ENCODE measurements around the gene C6orf120.
A peak's percentile ranks its signal among the peaks of the same experiment; 100 is the strongest.
"Not testable (repeated sequence)": the region's sequence is repeated elsewhere in the genome, so short reads cannot be mapped to it uniquely, and the experiment has no call there.

The C6orf120 gene

GRCh38 chr6:169684056-169684455 is 17.9 kb upstream of the C6orf120 start:
- no peak for DNase-seq (ENCODE audit: low read depth)

DNA sequence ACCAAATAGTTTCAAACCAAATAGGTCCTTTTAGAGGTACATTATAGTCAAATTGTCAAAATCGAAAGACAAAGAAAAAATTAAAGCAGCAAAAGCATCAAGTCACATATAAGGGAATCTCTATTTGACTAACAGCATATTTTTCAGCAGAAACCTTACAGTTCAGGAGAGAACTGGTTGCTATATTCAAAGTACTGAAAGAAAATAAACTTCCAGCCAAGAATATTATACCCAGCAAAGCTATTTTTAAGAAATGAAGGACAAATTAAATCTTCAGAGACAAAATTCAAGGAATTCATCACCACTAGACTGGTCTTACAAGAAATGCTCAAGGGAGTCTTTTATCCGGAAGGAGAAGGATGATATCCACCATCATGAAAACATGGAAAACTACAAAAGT is 16.1 kb upstream of the C6orf120 start:
- no peak for DNase-seq (ENCODE audit: low read depth)

DNA sequence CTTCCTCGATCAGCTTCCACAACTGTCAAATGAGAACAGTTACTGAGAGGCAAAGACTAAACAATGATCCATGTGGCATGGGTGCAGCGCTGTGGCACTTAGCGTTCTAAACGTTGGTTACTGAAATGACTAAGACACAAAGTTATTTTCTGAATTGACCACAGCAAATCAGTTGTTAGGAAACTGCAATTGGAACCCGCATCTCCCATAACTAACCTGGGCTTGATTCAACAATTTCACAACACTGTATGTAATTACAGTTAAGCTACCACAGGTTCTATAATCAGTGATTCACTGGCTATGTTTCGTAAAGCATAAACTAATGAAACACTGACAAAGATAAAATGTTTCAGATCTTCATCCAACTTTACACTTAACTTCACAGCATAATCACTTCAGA is 12.6 kb upstream of the C6orf120 start:
- DNase-seq (ENCODE audit: low read depth), result no peak

- no peak for DNase-seq (ENCODE audit: low read depth)
These were observed 10.7 kb upstream of the C6orf120 start for GRCh38 chr6:169691260-169691659.

DNA sequence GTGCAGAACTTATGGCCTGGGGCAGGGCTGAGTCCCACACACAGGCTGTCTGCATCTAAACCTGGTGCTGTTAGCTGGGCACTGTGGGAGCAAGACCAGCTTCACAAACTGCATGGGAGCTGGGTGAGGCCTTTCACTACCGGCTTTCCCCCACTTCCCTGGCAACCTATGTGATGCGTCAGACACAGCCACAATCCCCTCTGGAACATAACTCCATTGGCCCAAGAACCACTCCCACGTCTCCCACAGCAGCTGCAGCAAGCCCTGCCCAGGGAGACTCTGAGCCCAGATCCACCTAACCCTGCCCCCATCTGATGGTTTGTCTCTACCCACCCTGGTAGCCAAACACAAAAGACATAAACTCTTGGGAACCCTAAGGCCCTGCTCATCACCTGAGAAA is 9.4 kb upstream of the C6orf120 start:
- DNase-seq (ENCODE audit: low read depth), result no peak

DNA sequence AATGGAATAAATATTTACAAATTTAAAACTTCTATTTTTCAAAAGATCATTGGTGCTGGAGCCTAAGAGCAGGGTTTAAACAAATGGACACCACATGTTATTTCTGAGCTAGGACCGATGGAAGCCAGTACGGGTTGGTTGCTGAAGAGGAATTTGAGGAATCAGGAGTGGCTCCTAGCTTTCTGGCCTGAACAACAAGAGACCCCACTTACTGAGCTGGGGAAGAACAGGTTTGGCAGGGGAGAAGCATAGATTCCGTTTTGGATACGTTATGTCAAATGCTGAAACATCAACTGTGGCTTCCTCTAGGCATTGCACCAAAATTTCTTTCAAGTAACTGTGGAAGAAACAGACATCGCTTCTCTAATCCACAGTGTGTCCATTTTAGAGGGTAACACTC is 6.8 kb upstream of the C6orf120 start:
- no peak for DNase-seq (ENCODE audit: low read depth)

DNA sequence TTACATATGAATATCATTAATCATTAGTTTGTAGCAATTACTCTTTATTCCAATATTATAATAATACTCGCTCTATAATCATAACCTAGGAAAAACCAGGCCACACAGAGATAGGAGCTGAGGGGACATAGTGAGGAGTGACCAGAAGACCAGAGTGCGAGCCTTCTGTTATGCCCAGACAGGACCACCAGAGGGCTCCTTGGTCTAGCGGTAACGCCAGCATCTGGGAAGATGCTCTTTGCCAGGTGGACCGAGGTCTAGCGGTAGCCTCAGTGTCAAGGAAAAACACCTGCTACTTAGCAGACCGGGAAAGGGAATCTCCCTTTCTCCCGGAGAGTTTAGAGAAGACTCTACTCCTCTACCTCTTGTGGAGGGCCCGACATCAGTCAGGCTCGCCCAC is 4.8 kb upstream of the C6orf120 start:
- DNase-seq (ENCODE audit: low read depth), result not testable (repeated sequence)

- DNase-seq (ENCODE audit: low read depth), result no peak
These were observed 1.6 kb upstream of the C6orf120 start for GRCh38 chr6:169700296-169700695.

DNA sequence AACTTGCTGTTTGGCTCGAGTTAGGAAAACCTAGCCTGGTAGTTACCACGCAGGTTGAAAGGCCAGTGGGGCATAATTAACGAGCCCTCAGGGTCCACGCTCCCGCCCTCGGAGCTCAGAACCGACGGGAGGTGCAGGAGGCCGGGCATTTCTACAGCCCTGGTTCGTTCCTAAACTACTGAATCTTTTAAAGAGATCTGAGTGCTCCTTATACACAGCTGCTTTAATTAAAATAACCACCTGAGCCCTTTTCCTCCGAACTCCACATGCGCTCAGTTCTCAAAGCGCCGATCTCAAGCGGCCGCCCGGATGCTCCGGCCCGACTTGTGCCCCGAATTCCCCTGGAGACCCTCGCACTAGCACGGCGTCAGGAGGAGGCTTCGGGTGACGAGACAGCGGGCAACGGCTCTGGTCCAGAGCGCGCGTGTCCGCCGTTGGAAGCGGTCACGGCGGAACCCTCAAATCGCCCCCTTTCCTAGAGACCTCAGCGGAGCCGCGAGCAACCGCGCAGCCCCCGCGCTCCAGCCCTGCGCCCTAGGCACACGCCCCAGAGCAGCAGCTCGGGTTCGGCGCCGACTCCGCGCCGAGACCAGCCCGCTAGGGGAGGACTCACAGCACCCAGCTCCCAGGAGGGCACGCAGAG is 494 bp upstream of the C6orf120 start:
- DNase-seq (ENCODE audit: low read depth), result no peak

DNA sequence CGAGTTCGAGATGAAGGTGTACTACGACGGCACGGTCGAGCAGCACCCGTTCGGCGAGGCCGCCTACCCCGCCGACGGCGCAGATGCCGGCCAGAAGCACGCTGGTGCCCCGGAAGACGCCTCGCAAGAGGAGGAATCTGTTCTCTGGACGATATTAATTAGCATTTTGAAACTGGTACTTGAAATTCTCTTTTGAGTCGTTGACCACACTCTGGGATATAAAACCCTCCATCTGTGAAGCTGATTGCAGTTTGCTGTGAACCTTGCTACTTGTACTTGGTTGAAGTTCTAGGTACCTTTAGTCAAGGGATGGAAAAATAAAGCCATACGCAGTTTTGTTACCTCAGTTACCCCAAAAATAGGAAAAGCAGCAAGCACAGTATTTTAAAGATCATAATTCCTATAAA is 917 bp downstream of the C6orf120 start:
- DNase-seq (ENCODE audit: low read depth), result no peak

- DNase-seq (ENCODE audit: low read depth), result no peak
These were observed 5.8 kb downstream of the C6orf120 start for GRCh38 chr6:169707772-169708171.

DNA sequence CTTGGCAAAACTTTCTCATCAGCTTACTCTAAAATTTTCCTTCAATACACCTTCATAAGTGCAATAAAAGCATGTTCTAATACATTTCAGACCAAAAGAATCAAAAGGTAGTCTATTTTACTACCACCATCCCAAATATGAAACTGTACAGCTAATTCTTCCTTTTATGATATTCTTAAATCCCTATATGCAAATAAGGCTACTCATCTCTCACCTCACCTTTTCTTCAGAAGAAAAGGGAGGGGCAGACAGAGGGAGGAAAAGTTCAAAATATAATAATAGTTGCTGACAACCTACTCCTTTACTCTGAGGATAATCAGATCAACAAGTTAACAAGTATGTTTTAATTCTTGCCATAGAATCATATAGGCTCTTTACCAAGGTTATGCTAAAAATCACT is 7.4 kb downstream of the C6orf120 start:
- DNase-seq (ENCODE audit: low read depth), result no peak

DNA sequence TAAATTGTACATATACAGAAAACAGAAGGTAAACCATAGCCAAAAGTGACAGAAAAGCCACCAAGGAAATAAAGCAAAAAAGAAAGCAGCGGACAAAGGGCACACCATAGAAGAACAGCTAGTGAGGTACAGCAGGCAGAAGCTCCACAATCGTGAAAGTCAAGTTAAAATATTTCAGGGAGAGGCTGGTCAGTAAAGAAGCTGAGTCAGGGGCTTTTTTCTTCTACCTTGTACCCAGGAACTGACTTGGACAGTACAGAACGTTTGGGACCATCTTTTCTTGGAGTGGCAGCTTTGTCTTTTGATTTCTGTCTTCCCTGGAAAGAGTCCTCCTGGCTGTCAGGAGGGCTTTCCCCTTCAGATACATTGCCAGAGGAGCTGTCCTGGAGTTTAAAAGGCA is 8.1 kb downstream of the C6orf120 start:
- no peak for DNase-seq (ENCODE audit: low read depth)

DNA sequence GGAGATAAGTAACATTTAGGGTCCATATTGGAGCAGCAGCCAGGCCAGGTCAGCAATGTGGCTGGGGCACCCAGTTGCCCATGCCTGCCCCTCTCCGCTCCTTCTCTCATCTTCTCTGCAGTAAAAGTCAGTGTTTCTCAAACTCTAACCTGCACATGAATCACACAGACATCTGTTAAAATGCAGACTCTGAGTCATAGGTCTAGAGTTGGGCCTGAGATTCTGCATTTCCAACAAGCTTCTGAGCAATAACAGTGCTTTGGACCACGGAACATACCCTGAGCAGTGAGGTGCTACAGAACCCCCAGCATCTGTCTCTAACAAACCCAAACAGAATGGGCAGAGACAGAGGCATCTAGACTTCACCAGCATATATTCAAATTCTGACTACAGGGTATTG is 12.3 kb downstream of the C6orf120 start:
- DNase-seq (ENCODE audit: low read depth), result no peak

DNA sequence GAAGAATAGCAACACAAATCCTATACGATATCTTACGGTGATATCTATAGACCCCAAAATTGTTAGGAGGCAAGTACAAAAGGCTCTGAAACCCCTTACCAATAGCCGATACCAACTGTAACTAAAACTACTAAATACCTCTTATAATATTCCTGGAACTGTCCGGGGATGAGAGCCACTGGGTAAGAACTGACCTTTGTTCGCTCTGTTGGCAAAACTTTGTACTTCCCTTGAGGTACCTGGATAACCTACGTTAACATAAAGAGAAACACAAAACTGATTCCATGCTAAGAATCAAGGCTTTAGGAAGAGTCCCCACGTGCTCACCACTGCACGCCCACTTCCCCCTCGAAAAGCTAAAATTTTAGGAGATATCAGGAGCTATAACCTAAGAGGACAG is 12.7 kb downstream of the C6orf120 start:
- DNase-seq (ENCODE audit: low read depth), result no peak

- no peak for DNase-seq (ENCODE audit: low read depth)
These were observed 17.2 kb downstream of the C6orf120 start for GRCh38 chr6:169719117-169719516.

DNA sequence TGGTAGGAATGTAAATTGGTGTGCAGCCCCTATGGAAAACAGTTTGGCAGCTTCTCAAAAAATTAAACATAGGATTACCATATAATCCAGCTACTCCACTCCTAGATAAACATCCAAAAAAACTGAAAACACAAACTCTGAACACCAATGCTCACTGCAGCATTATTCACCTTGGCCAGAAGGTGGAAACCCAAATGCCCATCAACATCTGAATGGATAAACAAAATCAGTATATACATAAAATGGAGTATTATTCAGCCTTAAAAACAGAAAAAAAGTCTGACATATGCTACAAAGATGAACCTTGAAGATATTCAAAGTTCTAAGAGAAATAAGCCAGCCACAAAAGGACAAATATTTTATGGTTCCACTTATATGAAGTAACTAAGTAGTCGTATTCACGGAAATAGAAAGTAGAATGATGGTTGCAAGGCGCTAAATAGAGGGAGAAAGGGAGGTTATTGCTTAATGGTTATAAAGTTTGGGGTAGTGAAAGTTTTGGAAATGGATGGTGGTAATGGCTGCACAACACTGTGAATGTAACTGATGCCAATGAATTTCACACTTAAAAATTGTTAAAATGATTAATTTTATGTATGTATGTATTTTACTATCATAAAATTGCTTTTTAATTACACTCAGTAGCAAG is 18.4 kb downstream of the C6orf120 start:
- DNase-seq (ENCODE audit: low read depth), result no peak

- DNase-seq (ENCODE audit: low read depth), result peak; percentile 10
These were observed 20.7 kb downstream of the C6orf120 start for GRCh38 chr6:169722362-169723199.

- peak; percentile 48 for DNase-seq (ENCODE audit: low read depth)
These were observed 21.4 kb downstream of the C6orf120 start for GRCh38 chr6:169723200-169723909.

- DNase-seq (ENCODE audit: low read depth), result peak; percentile 15
These were observed 22.1 kb downstream of the C6orf120 start for GRCh38 chr6:169723991-169724493.

DNA sequence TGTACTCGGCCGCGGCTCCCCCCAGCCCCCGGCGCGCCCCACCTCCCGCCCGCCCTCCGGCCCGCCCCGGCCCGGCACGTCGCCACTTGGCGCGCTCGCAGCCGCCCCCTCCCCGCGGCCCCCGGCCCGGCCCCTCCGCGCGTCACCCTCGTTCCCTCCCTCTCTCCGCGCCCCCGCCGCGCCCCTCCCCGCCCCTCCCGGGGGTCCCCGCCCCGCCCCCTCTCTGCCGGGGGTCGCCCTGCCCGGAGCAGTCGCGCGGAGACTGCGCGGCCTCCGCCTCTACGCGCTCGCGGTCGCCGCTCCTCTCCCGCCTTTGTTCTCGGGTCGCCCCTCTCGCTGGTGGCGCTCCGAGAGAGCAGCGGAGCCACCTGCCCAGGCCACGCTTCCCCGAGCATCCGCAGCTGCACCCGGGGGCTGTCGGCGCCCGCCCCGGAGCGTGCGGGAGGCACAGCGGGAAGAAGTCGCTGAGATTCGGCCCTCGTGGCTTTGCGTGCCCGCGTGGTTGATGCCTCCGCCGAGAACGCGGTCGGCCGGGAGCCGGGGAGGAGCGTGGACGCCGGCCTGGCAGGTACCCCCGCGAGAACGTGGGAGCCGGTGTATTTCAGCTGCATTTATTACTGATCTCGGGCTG is 22.7 kb downstream of the C6orf120 start, which contains the start of gene PHF10:
Gene PHF10, minus strand, starts transcription at position 7 of the 631 bp plus-strand sequence. CDS start 569 bp downstream, outside the sequence.
- peak; percentile 70 for DNase-seq (ENCODE audit: low read depth)

All from activated T-cell treated with anti-CD3 and anti-CD28 coated beads for 24 hours (primary cell).